GM10847 (cell line): ENCODE measurements around the gene ABTB2.

Source experiments
- POLR2A ChIP-seq: IDR thresholded peaks from 2 replicates; pipeline ENCODE4 v1.6.1; 2011; ENCODE audit not compliant: insufficient read length; ENCODE audit errors: extremely low read depth

The ABTB2 gene

DNA sequence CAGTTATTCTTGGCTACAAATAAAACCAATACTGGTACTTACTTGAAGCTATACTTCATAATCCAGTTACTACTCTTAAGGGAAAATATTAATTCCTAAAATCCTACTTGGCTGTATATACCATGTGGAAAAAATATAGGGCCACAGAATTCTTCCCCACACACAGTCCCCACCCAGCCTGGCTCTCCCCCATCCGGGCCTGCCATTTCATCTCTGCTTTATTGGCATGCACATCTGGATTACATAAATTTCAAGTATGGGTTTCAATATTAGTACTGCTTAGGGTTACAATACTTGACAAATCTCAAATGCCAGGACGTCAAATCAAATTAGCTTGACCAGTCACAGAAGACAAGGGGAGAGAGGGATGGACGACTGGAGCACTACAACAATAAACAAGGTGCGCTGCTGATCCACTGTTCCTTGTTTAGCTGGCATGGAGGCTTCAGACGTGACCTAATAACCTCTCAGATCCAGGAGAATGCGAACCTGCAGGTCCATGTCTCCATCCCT is 81.4 kb downstream of the ABTB2 start:
- TF ChIP-seq POLR2A, result no peak

DNA sequence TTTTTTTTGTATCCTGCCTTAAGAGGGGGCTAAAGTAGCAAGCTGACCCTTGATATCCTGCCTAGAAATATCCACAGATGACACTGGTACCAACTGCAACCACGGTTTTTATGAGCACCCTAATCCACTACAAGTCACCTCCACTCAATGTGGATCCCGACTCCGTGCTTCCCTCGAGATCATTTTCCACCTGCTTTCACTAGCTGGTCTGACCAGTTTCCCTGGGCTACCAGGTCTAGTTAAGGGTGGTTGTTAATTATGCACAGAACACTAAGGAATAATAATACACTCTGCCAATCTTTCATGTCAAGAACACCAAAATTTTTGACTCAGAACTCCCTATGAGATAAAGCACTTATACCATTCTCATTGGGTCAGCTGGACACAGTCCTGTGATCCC is 82.3 kb downstream of the ABTB2 start:
- no peak for TF ChIP-seq POLR2A

DNA sequence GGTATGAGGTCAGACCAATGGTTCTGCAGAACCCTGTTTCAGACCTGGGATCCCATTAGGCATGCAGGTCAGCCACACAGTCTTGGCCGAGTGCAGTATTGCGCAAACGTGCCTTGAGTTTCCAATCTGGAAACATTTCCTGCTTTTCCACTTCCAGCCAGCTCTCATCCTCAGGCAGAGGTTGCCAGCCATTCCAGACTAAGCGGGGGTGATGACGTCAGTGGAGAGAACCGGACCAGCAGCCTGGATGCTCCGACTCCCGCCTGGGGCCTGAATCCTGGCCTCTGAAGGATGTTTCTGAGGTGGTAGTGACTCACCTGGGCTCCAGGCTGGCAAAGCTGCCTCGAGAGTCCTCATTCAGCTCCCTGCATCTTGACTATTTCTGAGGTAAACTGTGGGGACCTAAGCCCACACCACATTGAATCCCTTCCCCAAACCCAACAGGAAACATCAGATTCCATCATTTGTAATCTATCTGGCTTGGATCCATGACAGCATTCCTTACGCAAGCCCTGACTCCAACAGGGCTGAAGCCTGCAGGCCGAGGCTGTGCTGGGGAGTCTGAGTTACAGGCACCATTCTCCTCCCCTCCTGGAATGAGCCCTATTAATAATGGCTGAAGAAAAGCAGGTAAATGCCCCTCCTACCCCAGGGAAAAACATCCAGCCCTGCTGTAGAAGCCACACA is 83.0 kb downstream of the ABTB2 start:
- TF ChIP-seq POLR2A, result no peak

DNA sequence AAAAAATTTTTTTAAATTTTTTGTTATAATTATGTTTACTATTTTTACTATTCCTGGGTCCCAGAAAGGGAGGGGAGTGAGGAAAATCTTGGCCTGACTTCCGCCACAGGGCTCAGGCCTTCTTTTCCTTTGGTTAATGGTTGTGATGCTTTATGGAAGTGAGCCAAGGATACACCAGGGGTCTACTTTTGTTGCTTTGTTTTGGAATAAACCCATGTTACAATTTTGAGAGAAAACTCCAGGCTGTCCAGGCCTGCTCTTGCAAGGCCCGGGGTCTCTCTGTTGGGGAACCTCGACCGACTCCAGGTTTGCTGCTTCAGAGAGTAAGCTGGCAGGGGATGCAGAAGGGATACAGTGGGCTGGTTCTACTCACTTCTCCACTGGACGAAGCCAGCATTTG is 84.7 kb downstream of the ABTB2 start:
- no peak for TF ChIP-seq POLR2A

DNA sequence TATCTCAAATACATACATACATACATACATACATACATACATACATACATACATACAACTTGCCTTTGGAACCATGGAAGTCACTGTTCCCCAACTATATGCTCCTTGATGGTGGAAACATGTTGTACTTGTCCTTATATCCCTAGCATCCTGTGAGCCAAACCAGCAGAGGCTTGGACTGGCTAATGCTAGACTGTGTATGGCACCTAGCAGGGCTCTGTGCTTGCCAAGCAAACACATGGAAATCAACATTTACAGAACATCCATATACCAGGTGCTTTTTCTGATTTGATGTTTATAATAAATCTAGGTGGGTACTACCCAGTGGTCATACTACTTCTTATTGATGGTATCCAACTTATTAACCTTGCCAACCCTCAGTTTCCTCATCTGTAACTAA is 86.1 kb downstream of the ABTB2 start:
- TF ChIP-seq POLR2A, result no peak

DNA sequence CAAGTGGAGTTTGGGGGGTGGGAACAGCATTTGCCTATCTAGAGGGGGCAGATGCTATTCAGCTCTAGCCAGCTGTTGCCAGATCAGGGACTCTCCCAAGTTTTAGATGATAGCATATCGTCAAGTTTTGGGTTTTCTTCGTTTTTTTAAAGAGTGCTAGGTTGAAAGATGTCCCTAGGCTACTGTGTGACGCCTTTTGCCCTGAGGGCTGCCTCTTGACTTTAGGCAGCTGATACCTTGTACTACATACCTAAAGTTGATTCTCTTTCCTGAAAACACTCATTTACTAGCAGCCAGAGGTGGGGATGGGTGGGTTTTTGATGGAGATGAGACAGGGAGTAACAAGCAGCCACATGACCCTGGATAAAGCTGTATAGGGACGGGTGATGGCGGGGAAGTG is 87.1 kb downstream of the ABTB2 start:
- no peak for TF ChIP-seq POLR2A

DNA sequence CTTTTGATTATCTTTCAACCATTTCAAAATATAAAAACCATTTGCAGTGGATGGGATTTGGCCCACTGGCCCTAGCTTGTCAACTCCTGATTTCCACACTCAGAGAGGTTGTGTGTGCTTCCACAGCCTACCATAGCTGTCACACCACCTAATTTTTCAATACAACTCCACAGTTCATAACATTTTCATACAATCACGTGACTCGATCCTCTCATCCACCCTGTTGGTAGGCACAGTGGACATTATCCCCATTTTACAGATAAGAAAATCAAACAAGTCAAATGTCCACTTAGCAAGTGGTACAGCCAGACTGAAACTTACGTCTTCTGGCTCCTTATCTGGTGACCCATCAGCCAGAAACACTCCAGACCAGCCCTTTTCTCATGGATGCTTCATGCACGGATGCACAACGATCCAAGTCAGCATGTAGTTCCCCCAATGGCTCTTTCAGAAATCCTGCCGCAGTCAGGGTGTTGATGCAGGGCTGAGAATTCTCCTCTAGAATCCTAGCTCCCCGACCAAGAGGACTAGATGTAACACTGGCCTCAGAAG is 88.0 kb downstream of the ABTB2 start:
- no peak for TF ChIP-seq POLR2A

DNA sequence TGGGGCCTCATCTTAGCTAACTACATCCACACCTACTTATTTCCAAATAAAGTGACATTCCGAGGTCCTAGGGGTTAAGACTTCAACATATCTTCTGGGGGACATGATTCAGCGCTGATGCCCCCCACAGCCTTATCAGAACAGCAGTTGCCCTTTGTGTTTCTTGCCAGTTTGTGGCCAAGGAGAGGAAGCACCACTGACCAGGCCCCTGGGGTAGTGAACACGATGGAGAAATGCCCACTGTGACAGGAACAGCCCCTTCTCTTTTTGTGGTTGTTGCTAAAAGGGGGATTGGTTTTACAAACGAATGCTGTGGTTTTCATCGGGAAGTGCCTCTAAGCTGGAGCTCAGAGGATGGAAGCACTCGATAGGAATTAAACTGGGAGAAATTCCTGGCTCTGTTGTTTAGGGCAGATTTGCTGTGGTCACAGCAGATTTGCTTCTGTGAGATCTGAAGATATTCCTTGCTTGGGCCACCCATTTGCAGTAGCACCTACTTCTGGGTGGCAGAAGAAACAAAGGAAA is 88.8 kb downstream of the ABTB2 start:
- TF ChIP-seq POLR2A, result no peak

DNA sequence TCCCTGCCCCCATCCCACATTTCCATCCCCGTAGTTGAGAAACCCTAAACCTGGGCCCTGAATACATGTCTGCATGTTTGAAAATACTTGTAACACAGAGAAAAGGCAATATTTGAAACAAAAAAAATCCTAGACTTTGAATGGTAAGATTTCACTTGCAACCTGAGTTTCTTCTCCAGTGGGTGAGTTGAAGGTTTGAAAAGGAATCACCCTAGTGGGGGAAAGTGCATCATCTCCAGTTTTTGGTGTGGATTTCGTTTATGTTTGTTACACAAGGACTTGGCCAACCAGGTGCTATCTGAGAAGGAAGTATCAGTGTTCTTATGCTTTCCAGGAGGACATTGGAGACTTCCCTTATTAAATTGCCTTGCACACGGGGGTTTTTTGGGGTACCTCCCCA is 90.4 kb downstream of the ABTB2 start:
- no peak for TF ChIP-seq POLR2A

DNA sequence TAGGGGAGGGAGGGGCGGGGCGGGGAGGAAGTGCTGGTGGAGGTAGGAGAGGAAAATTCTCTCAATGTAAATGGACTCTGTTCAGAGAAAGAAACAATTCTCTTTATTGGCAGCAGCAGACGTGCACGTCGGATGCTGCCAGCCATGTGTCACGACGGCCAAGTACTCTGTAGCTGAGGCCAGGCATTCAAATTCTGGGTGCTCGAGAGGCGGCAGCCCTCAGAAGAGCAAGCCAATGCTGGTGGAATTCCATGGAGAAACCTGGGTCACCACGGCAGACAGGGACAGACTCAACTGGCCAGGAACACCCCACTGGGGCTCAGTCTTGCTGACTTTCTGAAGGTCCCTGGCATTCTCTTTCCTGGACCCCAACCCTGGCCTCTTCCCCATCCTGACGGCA is 90.8 kb downstream of the ABTB2 start:
- no peak for TF ChIP-seq POLR2A

DNA sequence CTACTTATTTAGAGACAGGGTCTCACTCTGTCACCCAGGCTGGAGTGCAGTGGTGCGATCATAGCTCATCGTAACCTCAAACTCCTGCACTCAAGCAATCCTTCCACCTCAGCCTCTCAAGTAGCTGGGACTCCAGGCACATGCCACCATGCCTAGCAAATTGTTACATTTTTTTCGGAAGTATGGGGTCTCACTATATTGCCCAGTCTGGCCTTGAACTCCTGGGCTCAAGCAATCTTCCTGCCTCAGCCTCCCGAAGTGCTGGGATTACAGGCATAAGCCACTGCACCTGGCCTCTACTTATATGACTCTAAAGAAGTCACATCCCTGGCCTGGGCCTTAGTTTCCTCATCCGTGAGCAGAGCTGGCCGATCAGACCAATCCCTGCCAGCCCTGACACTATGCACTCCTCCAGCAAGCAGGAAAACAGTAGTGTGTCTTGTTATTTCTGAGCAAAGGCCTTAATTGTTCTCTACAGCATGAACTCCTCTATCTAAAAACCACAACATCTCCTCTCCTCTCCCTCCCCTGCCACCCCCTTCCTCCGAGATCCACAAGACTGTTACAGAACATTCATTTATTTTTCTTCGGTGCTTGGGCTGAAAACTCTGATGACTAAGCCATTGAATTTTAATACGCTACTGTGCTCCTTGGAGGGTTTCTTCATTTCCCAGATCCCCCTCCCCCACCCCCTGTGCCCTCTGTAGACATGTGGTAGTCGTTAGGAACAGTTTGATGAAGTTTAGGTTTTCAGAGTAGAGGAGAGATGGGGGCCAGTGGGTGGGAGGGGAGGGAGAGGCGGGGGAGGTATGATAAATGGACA is 91.5 kb downstream of the ABTB2 start:
- no peak for TF ChIP-seq POLR2A

DNA sequence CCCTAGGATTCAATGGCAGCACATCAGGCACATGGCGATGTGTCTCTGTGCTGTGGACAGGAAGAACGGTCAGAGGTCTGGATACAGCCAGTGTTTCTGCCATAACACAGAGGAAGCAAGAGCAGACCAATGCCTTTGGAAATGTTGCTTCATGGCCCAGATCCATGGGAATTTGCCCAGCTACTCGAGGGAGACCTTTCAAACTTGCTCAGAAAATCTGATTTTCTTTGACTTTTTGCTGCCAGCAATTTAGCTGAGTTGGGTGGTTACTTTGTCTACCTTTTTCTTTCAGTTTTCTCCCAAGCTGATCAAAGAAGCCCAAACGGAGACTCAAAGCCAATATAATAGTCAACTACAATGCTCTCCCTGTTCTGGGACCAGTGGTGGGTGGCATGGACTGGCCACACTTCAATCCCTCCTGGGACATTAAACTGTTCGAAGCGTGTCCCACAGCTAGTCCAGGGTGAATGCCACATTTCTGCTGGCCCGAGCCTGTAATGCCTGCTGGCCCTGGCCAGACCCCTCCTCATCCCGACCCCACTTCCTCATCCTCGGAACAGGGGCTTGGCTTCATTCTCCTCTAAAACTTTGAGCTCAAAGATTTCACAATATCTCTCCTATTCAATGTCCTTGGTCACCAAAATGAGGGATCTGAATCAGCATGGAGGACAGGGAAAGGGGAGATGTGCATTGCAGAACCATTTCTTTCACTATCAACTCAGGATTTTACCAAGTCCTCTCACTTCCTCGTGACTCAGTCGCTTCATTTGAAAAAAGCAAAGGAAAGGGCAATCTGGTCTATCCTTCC is 93.3 kb downstream of the ABTB2 start:
- TF ChIP-seq POLR2A, result no peak

DNA sequence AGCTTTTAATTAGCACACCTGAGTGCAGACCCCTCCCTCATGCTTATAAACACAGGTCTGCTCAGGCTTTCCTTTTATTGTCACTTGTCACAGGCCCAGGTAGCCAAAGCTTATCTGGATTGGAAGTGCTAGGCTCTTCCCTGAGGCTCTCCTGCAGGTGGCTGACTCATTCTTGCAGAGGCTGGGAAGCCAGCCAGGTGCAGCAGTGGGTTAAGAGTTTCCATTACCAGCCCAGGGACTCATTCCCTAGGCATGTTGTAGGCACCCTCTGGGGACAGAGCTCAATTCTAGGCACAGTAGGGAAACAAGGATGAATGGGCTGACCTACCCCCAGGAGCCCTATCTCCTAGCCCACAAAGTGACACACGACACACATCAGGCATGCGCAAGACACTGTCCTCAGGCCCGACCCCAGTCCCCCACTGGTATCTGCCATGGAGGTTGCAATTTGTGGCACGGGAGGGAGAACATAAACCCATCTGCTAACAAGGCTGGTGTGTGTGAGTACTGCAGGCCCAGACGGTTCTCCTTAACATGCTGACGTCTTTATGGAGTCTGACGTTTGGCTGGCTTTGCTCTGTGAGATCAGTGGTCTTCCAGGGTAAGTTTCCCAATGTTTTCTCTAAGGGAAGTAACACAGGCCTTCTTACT is 94.2 kb downstream of the ABTB2 start:
- no peak for TF ChIP-seq POLR2A

DNA sequence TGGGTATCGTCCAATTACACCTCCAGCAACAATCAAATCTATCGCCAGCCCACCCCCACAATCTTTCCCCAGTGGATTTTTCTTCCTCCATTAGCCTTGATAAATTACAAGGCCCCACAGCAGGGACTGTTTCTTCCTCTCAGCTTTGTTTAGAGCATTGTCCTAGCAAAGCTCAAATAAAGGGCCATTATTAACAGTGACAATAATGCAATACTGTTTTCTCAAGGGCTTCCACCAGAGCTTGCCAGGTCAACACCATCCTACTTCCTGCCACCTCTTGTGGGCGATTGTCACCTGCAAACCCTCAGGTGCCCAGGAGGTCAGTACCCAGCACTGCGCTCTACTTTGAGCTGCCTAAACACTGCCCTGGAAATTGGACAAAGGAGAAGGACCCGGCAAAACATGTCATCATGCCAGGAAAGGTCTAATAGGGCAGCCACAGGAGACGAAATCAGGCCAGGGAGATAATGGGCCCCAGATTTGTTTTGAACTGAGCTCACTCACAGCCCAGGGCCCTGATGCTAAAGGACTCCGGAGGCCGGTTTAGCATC is 95.2 kb downstream of the ABTB2 start:
- no peak for TF ChIP-seq POLR2A
